Suprapubic skin (tissue), 4 donors: ENCODE data around the gene SOCS3. TPM values are rescaled to one million over a fixed set of nuclear protein-coding genes. Genes with fewer than 3 reads are reported as not detected.

Source experiments
- DNase-seq, 2 donors: peaks; one replicate each; pipeline ENCODE4 v3.0.0-alpha.2; 2019; ENCODE audit warnings: low spot score in 2 of 2
- H3K27ac ChIP-seq: fragments of 200-600 bp; sonication (generic); one replicate; pipeline ENCODE4 v1.5.1; 2019
- H3K27me3 ChIP-seq: fragments of 200-600 bp; sonication (generic); one replicate; pipeline ENCODE4 v1.5.1; 2019
- H3K36me3 ChIP-seq: fragments of 200-600 bp; sonication (generic); one replicate; pipeline ENCODE4 v1.5.1; 2019
- H3K4me1 ChIP-seq: fragments of 200-600 bp; sonication (generic); one replicate; pipeline ENCODE4 v1.5.1; 2019
- H3K4me3 ChIP-seq: fragments of 200-600 bp; sonication (generic); one replicate; pipeline ENCODE4 v1.5.1; 2019; ENCODE audit warnings: mild to moderate bottlenecking
- H3K9me3 ChIP-seq: fragments of 200-600 bp; sonication (generic); one replicate; pipeline ENCODE4 v1.5.1; 2019
- EP300 ChIP-seq: sonication (generic); formaldehyde crosslinking; IDR thresholded peaks from one replicate; pipeline ENCODE4 v1.6.1; 2017; ENCODE audit warnings: antibody characterized with exemption
- POLR2A ChIP-seq, 2 donors: fragments of 450-650 bp; IDR thresholded peaks; one replicate each; pipeline ENCODE4 v1.6.1; 2017; ENCODE audit warnings: antibody characterized with exemption in 2 of 2, mild to moderate bottlenecking in 2 of 2, moderate library complexity in 2 of 2
- POLR2AphosphoS5 ChIP-seq, 3 donors: sonication (generic); formaldehyde crosslinking; IDR thresholded peaks; one replicate each; pipeline ENCODE4 v1.6.1; 2017; ENCODE audit warnings: antibody characterized with exemption in 3 of 3
- WGBS: methylation state at CpG from one replicate; pipeline ENCODE4 v1.1.5; 2018; 5-methylcytosine and 5-hydroxymethylcytosine counted together
- total RNA-seq, 4 donors: library from RNA; depleted of rRNA; stranded (reverse); fragments of >200 nt; gene quantifications; one replicate each; pipeline ENCODE4 v1.1.0, GENCODE V29; 2016
- TF ChIP-seq, protein P1 (sequence below), 2 donors: fragments of 200-600 bp in 1 of 2; fragments of 450-650 bp in 1 of 2; sonication (generic) in 1 of 2; IDR thresholded peaks; one replicate each; pipeline ENCODE4 v1.5.1; 2016 to 2019; ENCODE audit warnings: antibody characterized with exemption in 2 of 2, mild to moderate bottlenecking in 1 of 2, moderate library complexity in 1 of 2

The SOCS3 gene
- total RNA-seq, 4 donors from 2014 or later: 33.2 to 264 (median 60.9) TPM

GRCh38 chr17:78378225-78379130, 18.6 kb upstream of the SOCS3 start, which contains the start of gene PGS1:
PGS1 (plus strand) TSS chr17:78378649; CDS start chr17:78378666, 17 bp downstream.
- Histone ChIP-seq H3K9me3 (no peaks in the 10 kb centered on the region), H3K4me1 (peaks cover 83% of the 10 kb centered on the region), H3K4me3 (peak within 1 kb of the TSS; percentile 100), H3K27ac (peak within 1 kb of the TSS; percentile 93), H3K27me3 (no peaks in the 10 kb centered on the region), H3K36me3 (no peaks in the 10 kb centered on the region)
- TF ChIP-seq POLR2AphosphoS5 (IDR thresholded peaks at IDR 0.05): peak; percentile 59 to 98 (median 65)
- peak; percentile 26 to 79 for TF ChIP-seq POLR2A (IDR thresholded peaks at IDR 0.05)
- TF ChIP-seq, protein P1, sequence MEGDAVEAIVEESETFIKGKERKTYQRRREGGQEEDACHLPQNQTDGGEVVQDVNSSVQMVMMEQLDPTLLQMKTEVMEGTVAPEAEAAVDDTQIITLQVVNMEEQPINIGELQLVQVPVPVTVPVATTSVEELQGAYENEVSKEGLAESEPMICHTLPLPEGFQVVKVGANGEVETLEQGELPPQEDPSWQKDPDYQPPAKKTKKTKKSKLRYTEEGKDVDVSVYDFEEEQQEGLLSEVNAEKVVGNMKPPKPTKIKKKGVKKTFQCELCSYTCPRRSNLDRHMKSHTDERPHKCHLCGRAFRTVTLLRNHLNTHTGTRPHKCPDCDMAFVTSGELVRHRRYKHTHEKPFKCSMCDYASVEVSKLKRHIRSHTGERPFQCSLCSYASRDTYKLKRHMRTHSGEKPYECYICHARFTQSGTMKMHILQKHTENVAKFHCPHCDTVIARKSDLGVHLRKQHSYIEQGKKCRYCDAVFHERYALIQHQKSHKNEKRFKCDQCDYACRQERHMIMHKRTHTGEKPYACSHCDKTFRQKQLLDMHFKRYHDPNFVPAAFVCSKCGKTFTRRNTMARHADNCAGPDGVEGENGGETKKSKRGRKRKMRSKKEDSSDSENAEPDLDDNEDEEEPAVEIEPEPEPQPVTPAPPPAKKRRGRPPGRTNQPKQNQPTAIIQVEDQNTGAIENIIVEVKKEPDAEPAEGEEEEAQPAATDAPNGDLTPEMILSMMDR (IDR thresholded peaks at IDR 0.05): no peak
- DNase-seq: peak; percentile 85 to 94
- 0% methylated on average over 16 of the region's 89 CpGs for WGBS

GRCh38 chr17:78377858-78378224, 18.0 kb upstream of the SOCS3 start:
- Histone ChIP-seq H3K27ac (peak overlapping the region; percentile 93), H3K4me1 (peaks cover 76% of the 10 kb centered on the region), H3K36me3 (no peaks in the 10 kb centered on the region), H3K9me3 (no peaks in the 10 kb centered on the region), H3K27me3 (no peaks in the 10 kb centered on the region), H3K4me3 (peak overlapping the region; percentile 100)
- no peak for DNase-seq
- 57% methylated on average over 12 of the region's 14 CpGs for WGBS
- TF ChIP-seq, protein P1 (IDR thresholded peaks at IDR 0.05): no peak

GRCh38 chr17:78376161-78376560, 16.3 kb upstream of the SOCS3 start:
- 76% methylated on average over 5 of the region's 5 CpGs for WGBS

GRCh38 chr17:78375401-78376151, 15.7 kb upstream of the SOCS3 start:
- Histone ChIP-seq H3K27ac (peak overlapping the region; percentile 51), H3K36me3 (no peaks in the 10 kb centered on the region), H3K9me3 (no peaks in the 10 kb centered on the region), H3K27me3 (no peaks in the 10 kb centered on the region), H3K4me3 (no peak overlapping the region), H3K4me1 (peaks cover 58% of the 10 kb centered on the region)
- WGBS: 51% methylated on average over 9 of the region's 9 CpGs
- no peak for DNase-seq
- no peak for TF ChIP-seq EP300
- TF ChIP-seq POLR2AphosphoS5 (IDR thresholded peaks at IDR 0.05): peak; percentile 30 to 78 (median 41)

More at GRCh38 chr17:78376161-78376560, 16.3 kb upstream of the SOCS3 start:
- Histone ChIP-seq H3K4me3 (no peak overlapping the region), H3K9me3 (no peaks in the 10 kb centered on the region), H3K27ac (peak overlapping the region; percentile 51), H3K27me3 (no peaks in the 10 kb centered on the region), H3K36me3 (no peaks in the 10 kb centered on the region), H3K4me1 (peaks cover 64% of the 10 kb centered on the region)
- no peak for DNase-seq
- TF ChIP-seq POLR2AphosphoS5 (IDR thresholded peaks at IDR 0.05): no peak
- TF ChIP-seq, protein P1 (IDR thresholded peaks at IDR 0.05): no peak

DNA sequence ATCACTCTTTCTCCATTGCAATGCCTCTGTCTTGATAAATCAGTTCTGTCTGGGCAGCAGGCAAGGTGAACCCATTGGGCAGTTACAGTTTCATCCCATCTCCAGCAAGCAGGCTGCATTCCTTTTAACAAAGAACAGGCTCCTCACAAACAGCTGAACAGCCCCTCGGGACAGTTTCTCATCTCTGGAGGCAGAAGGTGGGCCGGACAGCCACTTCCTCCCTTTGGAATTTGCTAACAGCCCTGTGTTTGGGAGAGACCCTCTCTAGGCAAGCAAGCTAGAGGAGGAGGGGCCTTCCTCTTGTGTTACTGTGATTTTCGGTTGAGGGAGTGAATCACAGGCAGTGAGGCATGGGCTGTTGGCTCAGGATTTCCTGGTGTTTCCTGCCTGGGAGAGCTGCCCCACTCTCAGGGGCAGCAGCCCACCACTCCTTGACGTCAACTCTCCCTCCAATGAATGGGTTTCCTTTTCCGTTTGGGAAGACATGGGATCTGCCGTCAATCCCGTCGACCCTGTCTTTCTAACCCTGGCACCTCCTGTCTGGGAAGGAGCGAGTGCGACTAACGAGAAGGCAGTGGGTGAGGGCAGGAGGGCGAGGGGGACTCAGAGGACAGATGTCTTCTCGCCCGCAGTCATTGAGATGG, 14.9 kb upstream of the SOCS3 start:
- no peak for TF ChIP-seq POLR2AphosphoS5 (IDR thresholded peaks at IDR 0.05)
- TF ChIP-seq, protein P1 (IDR thresholded peaks at IDR 0.05): no peak
- TF ChIP-seq EP300: no peak
- TF ChIP-seq POLR2A (IDR thresholded peaks at IDR 0.05): no peak
- Histone ChIP-seq H3K27me3 (no peaks in the 10 kb centered on the region), H3K4me3 (no peak overlapping the region), H3K4me1 (peaks cover 50% of the 10 kb centered on the region), H3K9me3 (no peaks in the 10 kb centered on the region), H3K36me3 (no peaks in the 10 kb centered on the region), H3K27ac (peak overlapping the region; percentile 51)
- no peak for DNase-seq
- WGBS: 75% methylated on average over 14 of the region's 14 CpGs
